GM12878 (cell line): Measurements from ENCODE around the gene MCC. TPM values are rescaled to one million over a fixed set of nuclear protein-coding genes. Genes with fewer than 3 reads are reported as not detected.

Source experiments
- ATAC-seq: fragments of 200-7000 bp; cut with Tn5 transposase; 3 replicates; pipeline ENCODE4 v1.9.1; 2020; ENCODE audit warnings: mild to moderate bottlenecking, moderate library complexity
- BruUV-seq: library from RNA; stranded (reverse); fragments of 400-500 nt; replicated peaks from 2 replicates; lab custom pipeline; 2021; lab: Mats Ljungman, UMichigan
- CTCF ChIA-PET: fragments of 300-600 bp; sonication (Branson Sonifier 250); formaldehyde crosslinking; extraction: SDS; loops from one replicate; lab custom pipeline; 2021; ENCODE audit warnings: inconsistent platforms; lab: Yijun Ruan, JAX
- POLR2A ChIA-PET: fragments of 350-600 bp; formaldehyde crosslinking; extraction: SDS; loops from one replicate; lab custom pipeline; 2021; ENCODE audit warnings: inconsistent platforms; lab: Charles Lee
- RAD21 ChIA-PET: fragments of 300-600 bp; sonication (Branson Sonifier 250); formaldehyde crosslinking; loops from one replicate; lab custom pipeline; 2023; ENCODE audit warnings: antibody characterized with exemption; ENCODE audit not compliant: unreplicated experiment; lab: Charles Lee
- SMC1A ChIA-PET: fragments of 300-600 bp; sonication (Branson Sonifier 250); formaldehyde crosslinking; loops from one replicate; lab custom pipeline; 2023; ENCODE audit not compliant: unreplicated experiment, uncharacterized antibody; lab: Charles Lee
- DNase-seq: peaks from one replicate; pipeline ENCODE4 v3.0.0-alpha.2; 2011; ENCODE audit warnings: low read depth, low spot score
- FAIRE-seq: peaks from 3 replicates; lab custom pipeline; 2011; peaks lifted over from hg19 to GRCh38; lab: Jason Lieb, UNC
- H2AFZ ChIP-seq: 2 replicates; pipeline ENCODE4 v1.6.0; 2011; ENCODE audit warnings: low read depth, low read length, control low read depth; ENCODE audit not compliant: control insufficient read depth
- H3K27ac ChIP-seq: 2 replicates; pipeline ENCODE4 v1.5.1; 2011; ENCODE audit warnings: control low read depth; ENCODE audit not compliant: control insufficient read depth, insufficient read depth
- H3K27me3 ChIP-seq, 2 experiments: replicated peaks in 1 of 2; 2 replicates each; pipeline versions ENCODE4 v1.6.0 to v1.6.1; 2011; ENCODE audit warnings: low read length in 1 of 2; ENCODE audit not compliant: control insufficient read depth in 2 of 2, insufficient read depth in 2 of 2
- H3K36me3 ChIP-seq, 2 experiments: 2 replicates each; pipeline ENCODE4 v1.5.1; 2011; ENCODE audit warnings: low read length in 1 of 2; ENCODE audit not compliant: control insufficient read depth in 2 of 2, insufficient read depth in 2 of 2
- H3K4me1 ChIP-seq: 2 replicates; pipeline ENCODE4 v1.6.1; 2011; ENCODE audit warnings: mild to moderate bottlenecking, low read length, moderate library complexity, mixed read lengths; ENCODE audit not compliant: control insufficient read depth, insufficient read depth
- H3K4me2 ChIP-seq: 2 replicates; pipeline ENCODE4 v1.6.0; 2011; ENCODE audit warnings: control low read depth; ENCODE audit not compliant: control insufficient read depth, insufficient read depth
- H3K4me3 ChIP-seq: fragments of 200-600 bp; sonication (generic); 2 replicates; pipeline ENCODE4 v1.5.1; 2016
- H3K79me2 ChIP-seq: 2 replicates; pipeline ENCODE4 v1.6.0; 2011; ENCODE audit warnings: low read length; ENCODE audit not compliant: control insufficient read depth, insufficient read depth
- H3K9ac ChIP-seq: 2 replicates; pipeline ENCODE4 v1.8.0; 2011; ENCODE audit warnings: low read length, control low read depth, mixed read lengths; ENCODE audit not compliant: control insufficient read depth, insufficient read depth
- H3K9me3 ChIP-seq: replicated peaks from 3 replicates; pipeline ENCODE4 v1.5.1; 2011; ENCODE audit warnings: mild to moderate bottlenecking, low read length; ENCODE audit not compliant: control insufficient read depth, insufficient read depth
- H4K20me1 ChIP-seq: 2 replicates; pipeline ENCODE4 v1.6.0; 2011; ENCODE audit not compliant: control insufficient read depth, insufficient read depth
- EGR1 ChIP-seq, 2 experiments: IDR thresholded peaks; 1 replicate in 1 of 2; 2 replicates in 1 of 2; pipeline ENCODE4 v1.6.1; 2011 to 2012; ENCODE audit warnings: low read depth in 2 of 2, low read length in 2 of 2, borderline replicate concordance in 1 of 2, mild to moderate bottlenecking in 1 of 2, moderate library complexity in 1 of 2
- NR2C2 ChIP-seq: IDR thresholded peaks from 2 replicates; pipeline ENCODE4 v1.6.1; 2011; ENCODE audit warnings: borderline replicate concordance, low read depth; ENCODE audit not compliant: control insufficient read depth, insufficient read length
- SMAD5 ChIP-seq: IDR thresholded peaks from 2 replicates; pipeline ENCODE4 v1.6.1; 2016; ENCODE audit warnings: antibody characterized with exemption, low read depth
- SREBF2 ChIP-seq: IDR thresholded peaks from 2 replicates; pipeline ENCODE4 v1.6.1; 2012; ENCODE audit warnings: mild to moderate bottlenecking, low read length
- TCF3 ChIP-seq: IDR thresholded peaks from 2 replicates; pipeline ENCODE4 v1.6.1; 2012; ENCODE audit warnings: low read depth, mild to moderate bottlenecking, low read length, borderline replicate concordance; ENCODE audit not compliant: insufficient read depth
- ZNF274 ChIP-seq: IDR thresholded peaks from one replicate; pipeline ENCODE4 v1.8.0; 2011; ENCODE audit not compliant: insufficient read length, insufficient read depth
- WGBS: methylation state at CpG from one replicate; pipeline ENCODE4 v1.1.6; 2016; ENCODE audit warnings: low lambda C conversion rate; ENCODE audit not compliant: insufficient replicate concordance, insufficient coverage; ENCODE audit errors: missing lambda C conversion rate; 5-methylcytosine and 5-hydroxymethylcytosine counted together
- in situ Hi-C: fragments of 300-500 bp; cut with MboI; formaldehyde crosslinking; loops from 9 replicates; pipeline ENCODE4 v1.14.3; 2018; ENCODE audit warnings: mixed read lengths
- intact Hi-C: fragments of 100-400 bp; cut with micrococcal nuclease; formaldehyde crosslinking; loops from one replicate; pipeline ENCODE4 v1.14.2; 2022; ENCODE audit not compliant: unreplicated experiment
- polyA plus RNA-seq, 11 experiments: library from polyadenylated mRNA; depleted of rRNA in 4 of 11; unstranded in 6 of 11; stranded (reverse) in 5 of 11; fragments of >200 nt; fragmentation: Nextera tagmentation in 4 of 11; fragmentation: Illumina TruSeq in 1 of 11; extraction: Ambion mirVana in 4 of 11; extraction: Trizol in 1 of 11; gene quantifications; 1 replicate in 1 of 11; 2 replicates in 10 of 11; pipeline versions ENCODE4 v1.2.1 to v1.2.3, GENCODE V29; 2011 to 2016; ENCODE audit warnings: inconsistent platforms in 2 of 11, missing spikeins in 2 of 11, low read depth in 1 of 11
- total RNA-seq, 4 experiments: library from RNA; depleted of rRNA in 3 of 4; stranded (reverse); fragments of >200 nt in 3 of 4; fragmentation: Illumina TruSeq in 1 of 4; extraction: Trizol in 1 of 4; gene quantifications; 2 replicates each; pipeline versions ENCODE4 v1.2.1 to v1.2.3, GENCODE V29; 2013 to 2021
- TF ChIP-seq, protein P1 (sequence below): fragments of 450-650 bp; formaldehyde crosslinking; IDR thresholded peaks from 2 replicates; pipeline ENCODE4 v1.4.0; 2020; ENCODE audit warnings: mild to moderate bottlenecking, moderate library complexity
- TF ChIP-seq, protein P2 (sequence below): IDR thresholded peaks from 2 replicates; pipeline ENCODE4 v1.6.1; 2011; ENCODE audit warnings: borderline replicate concordance, low read depth, mild to moderate bottlenecking, moderate library complexity, low read length; ENCODE audit not compliant: insufficient read depth, poor library complexity, severe bottlenecking

Gene MCC
- total and polyA plus RNA-seq, 10 of the 15 experiments (the other 5 are each of a cell fraction or from before 2014, with no cell fraction given), result 0.03 to 0.86 (median 0.16) TPM

DNA sequence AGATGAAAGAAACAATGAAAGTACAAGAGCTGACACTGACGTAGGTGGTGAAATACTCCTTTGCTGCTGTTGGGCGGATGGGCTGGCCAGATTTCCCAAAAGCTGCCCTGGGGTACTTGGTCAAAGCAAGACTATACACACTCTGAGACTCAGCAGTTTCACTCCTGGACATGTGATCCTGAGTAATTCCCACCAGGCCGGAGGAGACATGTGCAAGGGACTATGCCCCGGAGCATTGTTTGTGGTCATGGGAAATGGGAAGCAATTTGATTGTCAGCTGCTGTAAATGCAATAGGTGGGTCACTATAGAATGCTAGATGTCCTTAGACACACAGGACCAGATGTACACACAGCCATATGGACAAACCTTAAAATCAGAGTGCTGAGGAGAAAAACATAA, 395.6 kb downstream of the MCC start (continued):
- TF ChIP-seq, protein P1, sequence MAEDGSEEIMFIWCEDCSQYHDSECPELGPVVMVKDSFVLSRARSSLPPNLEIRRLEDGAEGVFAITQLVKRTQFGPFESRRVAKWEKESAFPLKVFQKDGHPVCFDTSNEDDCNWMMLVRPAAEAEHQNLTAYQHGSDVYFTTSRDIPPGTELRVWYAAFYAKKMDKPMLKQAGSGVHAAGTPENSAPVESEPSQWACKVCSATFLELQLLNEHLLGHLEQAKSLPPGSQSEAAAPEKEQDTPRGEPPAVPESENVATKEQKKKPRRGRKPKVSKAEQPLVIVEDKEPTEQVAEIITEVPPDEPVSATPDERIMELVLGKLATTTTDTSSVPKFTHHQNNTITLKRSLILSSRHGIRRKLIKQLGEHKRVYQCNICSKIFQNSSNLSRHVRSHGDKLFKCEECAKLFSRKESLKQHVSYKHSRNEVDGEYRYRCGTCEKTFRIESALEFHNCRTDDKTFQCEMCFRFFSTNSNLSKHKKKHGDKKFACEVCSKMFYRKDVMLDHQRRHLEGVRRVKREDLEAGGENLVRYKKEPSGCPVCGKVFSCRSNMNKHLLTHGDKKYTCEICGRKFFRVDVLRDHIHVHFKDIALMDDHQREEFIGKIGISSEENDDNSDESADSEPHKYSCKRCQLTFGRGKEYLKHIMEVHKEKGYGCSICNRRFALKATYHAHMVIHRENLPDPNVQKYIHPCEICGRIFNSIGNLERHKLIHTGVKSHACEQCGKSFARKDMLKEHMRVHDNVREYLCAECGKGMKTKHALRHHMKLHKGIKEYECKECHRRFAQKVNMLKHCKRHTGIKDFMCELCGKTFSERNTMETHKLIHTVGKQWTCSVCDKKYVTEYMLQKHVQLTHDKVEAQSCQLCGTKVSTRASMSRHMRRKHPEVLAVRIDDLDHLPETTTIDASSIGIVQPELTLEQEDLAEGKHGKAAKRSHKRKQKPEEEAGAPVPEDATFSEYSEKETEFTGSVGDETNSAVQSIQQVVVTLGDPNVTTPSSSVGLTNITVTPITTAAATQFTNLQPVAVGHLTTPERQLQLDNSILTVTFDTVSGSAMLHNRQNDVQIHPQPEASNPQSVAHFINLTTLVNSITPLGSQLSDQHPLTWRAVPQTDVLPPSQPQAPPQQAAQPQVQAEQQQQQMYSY (CRISPR knock-in tag), result no peak

DNA sequence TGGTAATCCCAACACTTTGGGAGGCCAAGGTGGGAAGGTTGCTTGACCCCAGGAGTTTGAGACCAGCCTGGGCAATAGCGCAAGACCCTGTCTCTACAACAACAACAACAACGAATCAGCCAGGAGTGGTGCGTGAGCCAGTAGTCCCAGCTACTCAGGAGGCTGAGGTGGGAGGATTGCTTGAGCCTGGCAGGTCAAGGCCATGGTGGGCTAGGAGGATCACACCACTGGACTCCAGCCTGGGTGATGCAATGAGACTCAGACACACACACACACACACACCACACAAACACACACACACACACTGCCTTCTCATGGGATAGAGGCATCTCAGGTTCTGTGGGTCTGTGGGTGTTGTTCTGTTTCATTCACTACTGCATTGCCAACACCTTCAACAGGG, 396.6 kb downstream of the MCC start:
- FAIRE-seq (no peak), DNase-seq (no peak), ATAC-seq (no peak)
- Histone ChIP-seq H2AFZ (no peak overlapping the region), H3K4me1 (no peaks in the 10 kb centered on the region), H3K79me2 (no peaks in the 10 kb centered on the region), H3K4me2 (no peak overlapping the region), H4K20me1 (no peaks in the 10 kb centered on the region), H3K4me3 (no peak overlapping the region), H3K36me3 (no peaks in the 10 kb centered on the region), H3K27me3 (no peaks in the 10 kb centered on the region; a peak in 1 of 4 replicates), H3K9me3 (no peaks in the 10 kb centered on the region), H3K27ac (no peak overlapping the region), H3K9ac (no peak overlapping the region)
- 91% methylated on average over 3 of the region's 3 CpGs for WGBS
- BruUV-seq, result no TSS peak
- ChIA-PET SMC1A (no interaction called here), CTCF (no interaction called here), RAD21 (no interaction called here), POLR2A (no interaction called here)
- intact Hi-C loops, result no loop called here
- in situ Hi-C loops, result no loop called here
- TF ChIP-seq TCF3, result no peak
- TF ChIP-seq, protein P2, sequence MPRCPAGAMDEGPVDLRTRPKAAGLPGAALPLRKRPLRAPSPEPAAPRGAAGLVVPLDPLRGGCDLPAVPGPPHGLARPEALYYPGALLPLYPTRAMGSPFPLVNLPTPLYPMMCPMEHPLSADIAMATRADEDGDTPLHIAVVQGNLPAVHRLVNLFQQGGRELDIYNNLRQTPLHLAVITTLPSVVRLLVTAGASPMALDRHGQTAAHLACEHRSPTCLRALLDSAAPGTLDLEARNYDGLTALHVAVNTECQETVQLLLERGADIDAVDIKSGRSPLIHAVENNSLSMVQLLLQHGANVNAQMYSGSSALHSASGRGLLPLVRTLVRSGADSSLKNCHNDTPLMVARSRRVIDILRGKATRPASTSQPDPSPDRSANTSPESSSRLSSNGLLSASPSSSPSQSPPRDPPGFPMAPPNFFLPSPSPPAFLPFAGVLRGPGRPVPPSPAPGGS, result no peak
- TF ChIP-seq ZNF274, result no peak
- TF ChIP-seq EGR1 (IDR thresholded peaks at IDR 0.05; ENCODE audit: borderline replicate concordance in 1 of 2, low read depth in 2 of 2, low read length in 2 of 2), result no peak
- no peak for TF ChIP-seq SMAD5
- TF ChIP-seq SREBF2, result no peak
- TF ChIP-seq NR2C2, result no peak
